ENCODE results near the gene NUP188. TPM values are rescaled to one million over a fixed set of nuclear protein-coding genes. Genes with fewer than 3 reads are reported as not detected.

Gene NUP188
- total and polyA plus RNA-seq, 2 experiments from 2014 or later: 28.1 TPM

- TF ChIP-seq EZH2phosphoT487 (IDR thresholded peaks at IDR 0.05; ENCODE audit: low read depth, severe bottlenecking, unreplicated experiment) (no peak), EZH2 (IDR thresholded peaks at IDR 0.05; ENCODE audit: borderline replicate concordance) (no peak)
- H3K4me2 ChIP-seq: no peak overlapping the region
- H4K20me1 ChIP-seq (ENCODE audit: insufficient read depth, poor library complexity, severe bottlenecking): no peaks in the 10 kb centered on the region
- H3K9me2 ChIP-seq (replicated peaks; ENCODE audit: insufficient read depth): no peaks in the 10 kb centered on the region
- H3K4me1 ChIP-seq (ENCODE audit: insufficient read depth): no peaks in the 10 kb centered on the region
- no peaks in the 10 kb centered on the region for H3K9me3 ChIP-seq (ENCODE audit: low read depth)
- H3K79me2 ChIP-seq: no peaks in the 10 kb centered on the region
- H3K27ac ChIP-seq: no peak overlapping the region
- no peaks in the 10 kb centered on the region for H3K27me3 ChIP-seq
- DNase-seq (ENCODE audit: low spot score): peak; percentile 4
- 90% methylated on average over 16 of the region's 16 CpGs for WGBS (ENCODE audit: low lambda C conversion rate, missing lambda C conversion rate)
- H2AFZ ChIP-seq: no peak overlapping the region
- no peak overlapping the region for H3K4me3 ChIP-seq
- no peaks in the 10 kb centered on the region for H3K36me3 ChIP-seq (replicated peaks; ENCODE audit: insufficient read depth, low read depth)
Measured at GRCh38 chr9:129012893-129013448, 65.5 kb downstream of the NUP188 start.

- Histone ChIP-seq H3K9me2 (replicated peaks; ENCODE audit: insufficient read depth) (no peaks in the 10 kb centered on the region), H3K79me2 (no peaks in the 10 kb centered on the region), H3K27ac (no peak overlapping the region), H3K4me1 (ENCODE audit: insufficient read depth) (no peaks in the 10 kb centered on the region), H3K4me3 (no peak overlapping the region), H4K20me1 (ENCODE audit: insufficient read depth, poor library complexity, severe bottlenecking) (no peaks in the 10 kb centered on the region), H3K4me2 (no peak overlapping the region), H3K27me3 (no peaks in the 10 kb centered on the region), H2AFZ (no peak overlapping the region), H3K36me3 (replicated peaks; ENCODE audit: insufficient read depth, low read depth) (no peaks in the 10 kb centered on the region), H3K9me3 (ENCODE audit: low read depth) (no peaks in the 10 kb centered on the region)
- 92% methylated on average over 11 of the region's 11 CpGs for WGBS (ENCODE audit: low lambda C conversion rate, missing lambda C conversion rate)
- TF ChIP-seq EZH2 (IDR thresholded peaks at IDR 0.05; ENCODE audit: borderline replicate concordance): no peak
- TF ChIP-seq CTCF (IDR thresholded peaks at IDR 0.05; ENCODE audit: poor library complexity): no peak
- no peak for TF ChIP-seq EZH2phosphoT487 (IDR thresholded peaks at IDR 0.05; ENCODE audit: low read depth, severe bottlenecking, unreplicated experiment)
- no peak for DNase-seq (ENCODE audit: low spot score)
Measured at GRCh38 chr9:129013674-129014073, 66.2 kb downstream of the NUP188 start.

GRCh38 chr9:129014124-129014523 is 66.6 kb downstream of the NUP188 start:
- Histone ChIP-seq H3K27ac (no peak overlapping the region), H3K79me2 (no peaks in the 10 kb centered on the region), H3K9me2 (replicated peaks; ENCODE audit: insufficient read depth) (no peaks in the 10 kb centered on the region), H4K20me1 (ENCODE audit: insufficient read depth, poor library complexity, severe bottlenecking) (no peaks in the 10 kb centered on the region), H3K27me3 (no peaks in the 10 kb centered on the region), H3K4me2 (no peak overlapping the region), H2AFZ (no peak overlapping the region), H3K9me3 (ENCODE audit: low read depth) (no peaks in the 10 kb centered on the region), H3K36me3 (replicated peaks; ENCODE audit: insufficient read depth, low read depth) (no peaks in the 10 kb centered on the region), H3K4me3 (no peak overlapping the region), H3K4me1 (ENCODE audit: insufficient read depth) (no peaks in the 10 kb centered on the region)
- WGBS (ENCODE audit: low lambda C conversion rate, missing lambda C conversion rate): 94% methylated on average over 11 of the region's 11 CpGs
- no peak for TF ChIP-seq EZH2phosphoT487 (IDR thresholded peaks at IDR 0.05; ENCODE audit: low read depth, severe bottlenecking, unreplicated experiment)
- TF ChIP-seq CTCF (IDR thresholded peaks at IDR 0.05; ENCODE audit: poor library complexity): no peak
- TF ChIP-seq EZH2 (IDR thresholded peaks at IDR 0.05; ENCODE audit: borderline replicate concordance): no peak
- peak; percentile 3 for DNase-seq (ENCODE audit: low spot score)

- no peaks in the 10 kb centered on the region for H3K27me3 ChIP-seq
- 94% methylated on average over 8 of the region's 8 CpGs for WGBS (ENCODE audit: low lambda C conversion rate, missing lambda C conversion rate)
- TF ChIP-seq EZH2 (IDR thresholded peaks at IDR 0.05; ENCODE audit: borderline replicate concordance) (no peak), CTCF (IDR thresholded peaks at IDR 0.05; ENCODE audit: poor library complexity) (no peak), EZH2phosphoT487 (IDR thresholded peaks at IDR 0.05; ENCODE audit: low read depth, severe bottlenecking, unreplicated experiment) (no peak)
- DNase-seq (ENCODE audit: low spot score): no peak
- H3K9me3 ChIP-seq (ENCODE audit: low read depth): no peaks in the 10 kb centered on the region
- no peaks in the 10 kb centered on the region for H3K36me3 ChIP-seq (replicated peaks; ENCODE audit: insufficient read depth, low read depth)
- H3K4me3 ChIP-seq: no peak overlapping the region
- H4K20me1 ChIP-seq (ENCODE audit: insufficient read depth, poor library complexity, severe bottlenecking): no peaks in the 10 kb centered on the region
- no peak overlapping the region for H3K4me2 ChIP-seq
- H3K4me1 ChIP-seq (ENCODE audit: insufficient read depth): no peaks in the 10 kb centered on the region
- H3K27ac ChIP-seq: no peak overlapping the region
- no peak overlapping the region for H2AFZ ChIP-seq
- H3K79me2 ChIP-seq: no peaks in the 10 kb centered on the region
- no peaks in the 10 kb centered on the region for H3K9me2 ChIP-seq (replicated peaks; ENCODE audit: insufficient read depth)
Measured at GRCh38 chr9:129014608-129015007, 67.1 kb downstream of the NUP188 start.

Measured in hepatocyte (in vitro differentiated cells).